HepG2 (cell line): ENCODE measurements around the gene GNAI2. TPM values are rescaled to one million over a fixed set of nuclear protein-coding genes. Genes with fewer than 3 reads are reported as not detected.
A peak's percentile ranks its signal among the peaks of the same experiment; 100 is the strongest.

Experiments
- DMTF1 ChIP-seq: sonication (generic); formaldehyde crosslinking; IDR thresholded peaks from 2 replicates; pipeline ENCODE4 v1.4.0; 2020; ENCODE audit warnings: mild to moderate bottlenecking, missing genetic modification reagents
- GTF2F1 ChIP-seq: fragments of 150-350 bp; IDR thresholded peaks from 2 replicates; pipeline ENCODE4 v1.6.1; 2014; ENCODE audit warnings: low read length
- KAT8 ChIP-seq: IDR thresholded peaks from 2 replicates; pipeline ENCODE4 v1.6.1; 2016; ENCODE audit warnings: missing genetic modification reagents, missing compliant biosample characterization
- MLXIP ChIP-seq: sonication (generic); formaldehyde crosslinking; IDR thresholded peaks from 2 replicates; pipeline ENCODE4 v1.9.0; 2021; ENCODE audit warnings: missing genetic modification reagents, borderline replicate concordance
- MTA1 ChIP-seq: sonication (generic); formaldehyde crosslinking; IDR thresholded peaks from 2 replicates; pipeline ENCODE4 v1.4.0; 2020; ENCODE audit warnings: missing genetic modification reagents, mild to moderate bottlenecking, borderline replicate concordance
- RARA ChIP-seq: IDR thresholded peaks from 2 replicates; pipeline ENCODE4 v1.6.1; 2016; ENCODE audit warnings: missing genetic modification reagents, missing compliant biosample characterization
- RFX3 ChIP-seq: IDR thresholded peaks from 2 replicates; pipeline ENCODE4 v1.6.1; 2016; ENCODE audit warnings: missing biosample characterization, missing genetic modification reagents
- RFX5 ChIP-seq: IDR thresholded peaks from 2 replicates; pipeline ENCODE4 v1.6.1; 2011; ENCODE audit warnings: low read depth, low read length, improper control_type of control experiment
- SALL2 ChIP-seq: sonication (generic); formaldehyde crosslinking; IDR thresholded peaks from 2 replicates; pipeline ENCODE4 v1.8.1; 2023; ENCODE audit warnings: mild to moderate bottlenecking, missing genetic modification reagents, inconsistent platforms
- SP2 ChIP-seq: sonication (generic); formaldehyde crosslinking; IDR thresholded peaks from 2 replicates; pipeline ENCODE4 v1.5.1; 2020; ENCODE audit warnings: mild to moderate bottlenecking, missing genetic modification reagents
- TBX3 ChIP-seq: fragments of 450-650 bp; IDR thresholded peaks from 2 replicates; pipeline ENCODE4 v1.6.1; 2017; ENCODE audit warnings: antibody characterized with exemption, mild to moderate bottlenecking, inconsistent platforms, borderline replicate concordance
- TFDP2 ChIP-seq: sonication (generic); formaldehyde crosslinking; IDR thresholded peaks from 2 replicates; pipeline ENCODE4 v1.4.0; 2020; ENCODE audit warnings: missing genetic modification reagents
- UBTF ChIP-seq: sonication (generic); formaldehyde crosslinking; IDR thresholded peaks from 2 replicates; pipeline ENCODE4 v1.4.0; 2020; ENCODE audit warnings: mild to moderate bottlenecking, missing genetic modification reagents
- ZNF17 ChIP-seq: sonication (generic); formaldehyde crosslinking; IDR thresholded peaks from 2 replicates; pipeline ENCODE4 v1.5.0; 2020; ENCODE audit warnings: mild to moderate bottlenecking, missing genetic modification reagents
- ZNF343 ChIP-seq: sonication (generic); formaldehyde crosslinking; IDR thresholded peaks from 2 replicates; pipeline ENCODE4 v1.4.0; 2020; ENCODE audit warnings: mild to moderate bottlenecking, missing genetic modification reagents
- ZNF484 ChIP-seq: sonication (generic); formaldehyde crosslinking; IDR thresholded peaks from 2 replicates; pipeline ENCODE4 v1.5.1; 2020; ENCODE audit warnings: mild to moderate bottlenecking, low read depth, missing genetic modification reagents, borderline replicate concordance
- ZNF772 ChIP-seq: sonication (generic); formaldehyde crosslinking; IDR thresholded peaks from 2 replicates; pipeline ENCODE4 v1.5.0; 2020; ENCODE audit warnings: mild to moderate bottlenecking, missing genetic modification reagents
- polyA plus RNA-seq, 8 experiments: library from polyadenylated mRNA; depleted of rRNA in 3 of 8; stranded (reverse) in 7 of 8; unstranded in 1 of 8; fragments of >200 nt; fragmentation: Illumina TruSeq in 4 of 8; extraction: Trizol in 4 of 8; gene quantifications; 2 replicates each; pipeline versions ENCODE4 v1.2.1 to v1.2.3, GENCODE V29; 2011 to 2016; ENCODE audit warnings: low read depth in 4 of 8, missing spikeins in 1 of 8, mixed read lengths in 1 of 8; ENCODE audit not compliant: insufficient read depth in 1 of 8
- total RNA-seq, 5 experiments: library from RNA; depleted of rRNA; stranded (reverse); fragments of >200 nt; fragmentation: Illumina TruSeq; extraction: Trizol; gene quantifications; 2 replicates each; pipeline ENCODE4 v1.2.3, GENCODE V29; 2016; ENCODE audit warnings: low read depth in 1 of 5

GNAI2 gene
- total and polyA plus RNA-seq, 2 of the 13 experiments (the other 11 are each of a cell fraction or from before 2014, with no cell fraction given) = 51.1 to 66.2 TPM

- no peak for TF ChIP-seq MLXIP (CRISPR knock-in tag)
- TF ChIP-seq ZNF484 = no peak
- no peak for TF ChIP-seq RARA (CRISPR knock-in tag)
- TF ChIP-seq TBX3 = peak; percentile 47; the same call in 1 of the 2 replicates
- no peak for TF ChIP-seq ZNF17 (CRISPR knock-in tag)
- peak; percentile 88 for TF ChIP-seq TFDP2 (CRISPR knock-in tag)
- no peak for TF ChIP-seq ZNF343 (CRISPR knock-in tag)
- TF ChIP-seq KAT8 (CRISPR knock-in tag) = peak; percentile 81
- no peak for TF ChIP-seq GTF2F1
- no peak for TF ChIP-seq RFX5
- TF ChIP-seq DMTF1 = 0 out of 2 replicates have a peak, but pooled peaks have one; percentile 39
- peak; percentile 57 for TF ChIP-seq SP2
- TF ChIP-seq RFX3 (CRISPR knock-in tag) = no peak
- peak; percentile 26; the same call in 1 of the 2 replicates for TF ChIP-seq MTA1
- peak; percentile 91 for TF ChIP-seq ZNF772 (CRISPR knock-in tag)
- peak; percentile 59; the same call in 1 of the 2 replicates for TF ChIP-seq SALL2
- peak; percentile 41 for TF ChIP-seq UBTF (CRISPR knock-in tag)
Measured at GRCh38 chr3:50292159-50293078, 56.4 kb downstream of the GNAI2 start, which contains the start of gene IFRD2 (continued).
